ENCODE results near the gene MFSD6.
"Not testable (repeated sequence)": the region's sequence is repeated elsewhere in the genome, so short reads cannot be mapped to it uniquely, and the experiment has no call there.

MFSD6 gene

DNA sequence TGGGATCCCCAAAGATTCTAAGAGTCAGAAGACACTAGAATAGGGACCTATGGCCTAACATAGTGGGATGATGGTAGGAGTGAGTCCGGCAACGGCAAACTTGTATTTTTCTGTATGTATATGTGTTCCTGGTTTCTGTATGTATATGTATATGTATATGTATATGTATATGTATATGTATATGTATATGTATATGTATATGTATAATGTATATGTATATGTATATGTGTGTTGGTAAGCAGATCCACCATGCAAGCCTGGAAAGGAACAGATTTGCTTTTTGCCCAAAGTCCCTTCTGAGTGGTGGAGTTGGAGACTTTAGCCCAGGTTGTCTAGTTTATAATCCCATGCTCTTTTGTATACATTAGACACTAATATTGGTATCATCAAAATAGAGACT lies 46.6 kb downstream of the MFSD6 start:
- TF ChIP-seq POLR2A (IDR thresholded peaks at IDR 0.05; ENCODE audit: low read length) (no peak), GATA1 (IDR thresholded peaks at IDR 0.05; ENCODE audit: low read depth, low read length) (no peak)
- no peak for DNase-seq

- DNase-seq = no peak
- TF ChIP-seq POLR2A (IDR thresholded peaks at IDR 0.05; ENCODE audit: low read length) (no peak), GATA1 (IDR thresholded peaks at IDR 0.05; ENCODE audit: low read depth, low read length) (no peak)
These were observed 47.4 kb downstream of the MFSD6 start for GRCh38 chr2:190455358-190456095.

- no peak for TF ChIP-seq POLR2A (IDR thresholded peaks at IDR 0.05; ENCODE audit: low read length)
- DNase-seq = no peak
These were observed 48.7 kb downstream of the MFSD6 start for GRCh38 chr2:190456833-190457232.

- TF ChIP-seq POLR2A (IDR thresholded peaks at IDR 0.05; ENCODE audit: low read length) (no peak), GATA1 (IDR thresholded peaks at IDR 0.05; ENCODE audit: low read depth, low read length) (no peak)
- no peak for DNase-seq
These were observed 49.1 kb downstream of the MFSD6 start for GRCh38 chr2:190457256-190457655.

DNA sequence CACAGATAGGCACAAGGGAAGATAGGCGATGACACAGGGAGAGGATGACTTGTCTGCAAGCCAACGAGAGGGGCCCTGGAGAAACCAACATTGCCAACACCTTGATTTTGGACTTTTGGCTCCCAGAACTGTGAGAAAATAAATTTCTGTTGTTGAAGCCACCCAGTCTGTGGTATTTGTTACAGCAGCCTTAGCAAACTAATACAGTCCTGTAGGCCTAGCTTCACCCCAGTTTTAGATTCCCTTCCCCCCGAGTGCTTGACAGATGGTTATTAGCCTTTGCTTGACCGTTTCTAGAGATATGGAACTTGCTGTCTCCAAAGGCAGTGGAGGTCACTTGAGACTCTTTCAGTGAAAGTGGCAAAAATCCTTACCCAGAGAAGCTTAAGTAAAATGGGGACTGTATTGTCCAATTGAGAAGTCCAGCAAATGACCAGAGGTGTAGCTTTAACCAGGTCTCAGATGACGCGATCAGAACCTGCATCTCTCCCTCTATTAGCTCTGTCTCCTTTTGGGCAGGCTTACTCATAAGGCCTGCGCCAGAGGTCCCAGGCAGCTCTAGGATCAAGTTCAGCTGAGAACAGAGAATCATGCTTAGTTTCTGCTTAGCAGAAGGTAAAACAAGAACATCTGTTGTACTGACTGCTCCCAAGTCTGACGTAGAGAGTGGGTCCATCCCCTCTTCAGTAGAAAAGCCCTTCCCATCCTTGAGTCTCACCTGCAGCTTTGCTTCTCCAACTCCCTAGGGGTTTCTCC lies 50.4 kb downstream of the MFSD6 start:
- TF ChIP-seq POLR2A (IDR thresholded peaks at IDR 0.05; ENCODE audit: low read length) (no peak), GATA1 (IDR thresholded peaks at IDR 0.05; ENCODE audit: low read depth, low read length) (no peak)
- DNase-seq = peak; percentile 13 to 22

GRCh38 chr2:190459881-190460280 lies 51.7 kb downstream of the MFSD6 start:
- TF ChIP-seq POLR2A (IDR thresholded peaks at IDR 0.05; ENCODE audit: low read length) = peak; percentile 79
- no peak for TF ChIP-seq GATA1 (IDR thresholded peaks at IDR 0.05; ENCODE audit: low read depth, low read length)

DNA sequence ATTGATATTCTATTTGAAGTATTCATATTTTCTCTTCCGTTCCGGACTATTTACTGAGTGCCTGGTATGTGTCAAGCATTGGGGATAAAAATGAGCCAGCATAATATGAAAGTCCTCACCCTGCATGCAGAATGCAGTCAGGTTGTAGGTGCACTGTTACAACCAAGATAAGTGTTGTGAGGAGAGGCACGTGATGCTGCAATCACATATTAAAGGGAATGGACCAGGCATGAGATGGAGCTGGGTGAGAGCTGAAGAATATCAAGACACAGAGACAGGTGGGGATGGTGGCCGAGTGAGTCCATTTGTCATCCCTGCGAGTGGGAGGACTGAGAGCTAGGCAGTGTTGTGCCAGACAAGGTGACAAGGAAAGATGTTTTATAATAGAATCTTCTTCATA lies 52.3 kb downstream of the MFSD6 start:
- peak; percentile 75 to 76 for DNase-seq
- no peak for TF ChIP-seq GATA1 (IDR thresholded peaks at IDR 0.05; ENCODE audit: low read depth, low read length)
- no peak for TF ChIP-seq POLR2A (IDR thresholded peaks at IDR 0.05; ENCODE audit: low read length)

More at GRCh38 chr2:190459881-190460280, 51.7 kb downstream of the MFSD6 start:
- DNase-seq = peak; percentile 89 to 94

DNA sequence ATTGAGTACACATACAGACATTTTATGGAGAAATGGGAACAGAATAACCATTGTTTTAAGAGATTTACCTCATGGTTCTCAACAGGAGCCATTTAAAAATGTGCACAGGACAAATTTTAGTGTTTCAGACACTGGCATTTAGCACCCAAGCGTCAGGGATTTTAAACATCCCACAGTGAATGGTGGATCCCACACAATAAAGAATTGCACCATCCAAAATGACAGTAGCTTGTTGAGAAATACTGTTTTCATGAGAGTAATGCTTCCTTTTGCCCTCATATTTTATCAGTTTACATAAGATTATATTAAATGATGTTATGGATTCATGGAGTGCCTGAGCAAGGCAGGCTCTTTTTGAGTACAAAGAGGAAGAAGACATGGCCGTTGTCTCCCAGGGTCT lies 54.0 kb downstream of the MFSD6 start:
- no peak for DNase-seq
- TF ChIP-seq POLR2A (IDR thresholded peaks at IDR 0.05; ENCODE audit: low read length) (no peak), GATA1 (IDR thresholded peaks at IDR 0.05; ENCODE audit: low read depth, low read length) (no peak)

DNA sequence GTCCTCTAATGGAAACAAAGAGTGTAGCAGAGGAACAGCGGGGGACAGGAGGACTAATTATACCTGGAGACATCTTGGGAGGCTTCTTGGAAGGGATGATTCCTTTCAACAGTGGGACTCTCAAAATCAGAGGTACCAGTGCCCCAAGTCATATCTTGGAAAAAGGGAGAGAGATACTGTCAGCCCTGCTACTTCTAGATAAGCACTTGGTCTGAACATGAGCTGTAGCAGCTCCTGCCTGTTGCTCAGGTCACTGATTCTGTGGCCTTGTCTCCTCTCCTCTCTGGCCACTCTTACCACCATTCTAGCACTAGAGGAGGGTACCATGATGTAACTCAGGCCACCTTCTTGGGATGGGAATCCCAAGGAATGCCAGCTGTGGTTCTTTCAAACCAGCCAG lies 54.5 kb downstream of the MFSD6 start:
- DNase-seq = peak; percentile 65 to 84
- TF ChIP-seq POLR2A (IDR thresholded peaks at IDR 0.05; ENCODE audit: low read length) (no peak), GATA1 (IDR thresholded peaks at IDR 0.05; ENCODE audit: low read depth, low read length) (no peak)

GRCh38 chr2:190465060-190465459 lies 56.9 kb downstream of the MFSD6 start:
- no peak for TF ChIP-seq GATA1 (IDR thresholded peaks at IDR 0.05; ENCODE audit: low read depth, low read length)
- peak in 1 of 2 experiments; percentile 14 for DNase-seq

DNA sequence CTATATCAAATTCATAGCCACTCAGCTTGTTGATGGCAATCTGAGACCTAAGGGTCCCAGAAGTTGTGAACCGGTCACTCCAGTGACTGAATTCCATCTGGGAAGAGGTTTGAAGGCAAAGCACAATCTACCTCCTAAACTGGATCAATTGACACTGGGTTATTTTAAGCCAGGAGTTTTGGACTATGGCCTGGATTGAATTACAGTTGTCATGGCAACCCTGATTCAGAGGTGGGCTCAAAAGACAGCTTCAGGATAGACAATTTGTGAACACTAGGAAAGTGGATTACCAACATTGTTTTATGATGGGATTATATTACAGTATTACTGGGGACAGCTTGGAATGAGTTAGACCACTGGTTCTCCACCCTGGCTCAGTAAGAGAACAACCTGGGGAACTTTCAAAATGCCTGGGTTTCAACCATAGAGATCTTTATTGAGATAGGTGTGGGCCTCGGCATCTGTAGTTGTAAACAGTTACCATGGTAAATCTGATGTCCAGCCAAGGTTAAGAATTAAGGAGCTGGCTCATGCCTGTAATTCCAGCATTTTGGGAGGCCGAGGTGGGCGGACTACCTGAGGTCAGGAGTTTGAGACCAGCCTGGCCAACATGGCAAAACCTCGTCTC lies 58.8 kb downstream of the MFSD6 start:
- no peak for DNase-seq
- no peak for TF ChIP-seq POLR2A (IDR thresholded peaks at IDR 0.05; ENCODE audit: low read length)
- TF ChIP-seq GATA1 (IDR thresholded peaks at IDR 0.05; ENCODE audit: low read depth, low read length) = no peak

DNA sequence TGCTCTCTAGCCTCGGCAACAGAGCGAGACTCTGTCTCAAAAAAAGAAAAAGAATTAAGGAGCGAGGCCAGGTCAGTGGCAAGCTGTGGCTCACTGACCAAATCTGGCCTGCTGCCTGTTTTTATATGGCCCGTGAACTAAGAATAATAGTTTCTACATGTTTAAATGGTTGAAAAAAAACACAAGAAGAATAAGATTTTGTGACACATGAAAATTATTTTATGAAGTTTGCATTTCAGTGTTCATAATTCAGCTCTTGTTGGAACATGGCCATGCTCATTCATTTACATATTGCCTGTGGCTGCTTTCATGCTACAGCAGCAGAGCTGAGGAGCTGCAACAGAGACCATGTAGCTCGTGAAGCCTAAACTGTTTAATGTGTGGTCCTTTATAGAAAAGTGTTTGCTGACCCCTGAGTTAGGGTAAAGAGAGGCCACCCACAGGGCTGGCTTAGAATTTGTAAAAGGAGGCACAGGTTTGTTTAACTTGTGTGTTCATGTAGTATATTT lies 59.5 kb downstream of the MFSD6 start:
- TF ChIP-seq GATA1 (IDR thresholded peaks at IDR 0.05; ENCODE audit: low read depth, low read length) (no peak), POLR2A (IDR thresholded peaks at IDR 0.05; ENCODE audit: low read length) (no peak)
- DNase-seq = peak in 1 of 2 experiments; percentile 12

- not testable (repeated sequence) for DNase-seq
These were observed 60.2 kb downstream of the MFSD6 start for GRCh38 chr2:190468354-190468753.

DNA sequence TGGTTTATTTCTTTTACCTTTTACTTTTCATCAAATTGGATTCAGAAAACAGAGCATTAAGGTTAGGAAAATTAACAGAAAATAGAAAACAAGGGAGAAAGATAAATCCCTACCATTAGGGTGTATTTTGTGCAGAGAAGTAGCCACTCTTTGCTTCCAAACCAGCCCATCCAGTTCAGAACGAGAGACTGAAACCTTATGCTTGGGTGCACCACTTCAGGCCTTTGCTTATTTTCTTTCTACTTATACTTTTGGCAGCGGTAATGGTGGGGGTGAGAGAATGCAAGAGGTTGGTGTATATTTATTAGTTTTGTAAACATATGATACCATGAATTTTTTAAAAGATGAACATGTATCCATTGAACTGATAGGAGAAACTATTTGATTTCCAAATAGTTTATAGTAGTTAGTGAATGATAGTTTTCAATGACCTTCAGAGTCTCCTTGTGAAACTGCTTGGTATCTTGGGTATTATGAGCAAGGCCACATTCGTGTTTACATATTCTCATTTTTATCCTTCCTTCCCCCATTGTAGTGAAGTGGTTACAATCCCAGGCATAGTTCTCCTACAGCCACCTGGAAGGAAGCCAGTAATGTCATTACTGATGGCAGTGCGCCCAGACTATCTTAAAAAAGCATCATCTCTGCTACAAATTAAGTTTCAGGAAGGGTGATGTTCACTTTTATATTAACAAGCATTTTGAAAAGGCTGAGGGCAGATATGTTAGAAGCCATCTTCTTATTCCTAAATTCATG lies 60.8 kb downstream of the MFSD6 start:
- TF ChIP-seq GATA1 (IDR thresholded peaks at IDR 0.05; ENCODE audit: low read depth, low read length) = no peak
- peak; percentile 36 for TF ChIP-seq POLR2A (IDR thresholded peaks at IDR 0.05; ENCODE audit: low read length)
- peak; percentile 92 to 95 for DNase-seq
